Astrocyte (in vitro differentiated cells and primary cell): ENCODE measurements around the gene ABHD10. TPM values are rescaled to one million over a fixed set of nuclear protein-coding genes. Genes with fewer than 3 reads are reported as not detected.

ENCODE experiments used
- DNase-seq: peaks from one replicate; pipeline ENCODE4 v3.0.0-alpha.2; 2010; ENCODE audit warnings: low read depth
- FAIRE-seq: peaks from 2 replicates; lab custom pipeline; 2011; peaks lifted over from hg19 to GRCh38; lab: Jason Lieb, UNC
- H2AFZ ChIP-seq: 2 replicates; pipeline ENCODE4 v1.6.0; 2012; ENCODE audit warnings: low read depth, low read length, inconsistent platforms
- H3K27ac ChIP-seq: 2 replicates; pipeline ENCODE4 v1.5.1; 2011; ENCODE audit warnings: low read depth, low read length, inconsistent platforms
- H3K27me3 ChIP-seq: 2 replicates; pipeline ENCODE4 v1.6.0; 2011; ENCODE audit warnings: low read length, inconsistent platforms; ENCODE audit not compliant: insufficient read depth
- H3K36me3 ChIP-seq: 2 replicates; pipeline ENCODE4 v1.5.1; 2011; ENCODE audit warnings: low read length, inconsistent platforms; ENCODE audit not compliant: insufficient read depth
- H3K4me1 ChIP-seq: 2 replicates; pipeline ENCODE4 v1.5.1; 2011; ENCODE audit warnings: low read length, inconsistent platforms; ENCODE audit not compliant: insufficient read depth
- H3K4me2 ChIP-seq: 2 replicates; pipeline ENCODE4 v1.6.0; 2012; ENCODE audit warnings: low read length, inconsistent platforms
- H3K4me3 ChIP-seq: 2 replicates; pipeline ENCODE4 v1.5.1; 2011; ENCODE audit warnings: low read depth, mild to moderate bottlenecking, low read length, inconsistent platforms; ENCODE audit not compliant: insufficient read depth
- H3K79me2 ChIP-seq: 2 replicates; pipeline ENCODE4 v1.6.0; 2012; ENCODE audit warnings: mild to moderate bottlenecking, low read length, inconsistent platforms; ENCODE audit not compliant: insufficient read depth
- H3K9ac ChIP-seq: 2 replicates; pipeline ENCODE4 v1.6.0; 2012; ENCODE audit warnings: mild to moderate bottlenecking, low read length, inconsistent platforms
- H3K9me3 ChIP-seq: 2 replicates; pipeline ENCODE4 v1.5.1; 2012; ENCODE audit warnings: low read depth, mild to moderate bottlenecking, low read length, inconsistent platforms; ENCODE audit not compliant: insufficient read depth
- H4K20me1 ChIP-seq: 2 replicates; pipeline ENCODE4 v1.6.0; 2012; ENCODE audit warnings: low read length, inconsistent platforms; ENCODE audit not compliant: insufficient read depth
- H3K27ac Mint-ChIP-seq: one replicate; pipeline ENCODE4 v1.8.0; 2021; ENCODE audit warnings: mild to moderate bottlenecking, mixed read lengths; ENCODE audit not compliant: unreplicated experiment
- H3K27me3 Mint-ChIP-seq: one replicate; pipeline ENCODE4 v1.8.0; 2021; ENCODE audit warnings: low read depth, mixed read lengths; ENCODE audit not compliant: unreplicated experiment
- H3K36me3 Mint-ChIP-seq: one replicate; pipeline ENCODE4 v1.8.0; 2021; ENCODE audit warnings: low read depth, mixed read lengths; ENCODE audit not compliant: unreplicated experiment
- H3K4me1 Mint-ChIP-seq: one replicate; pipeline ENCODE4 v1.8.0; 2021; ENCODE audit warnings: low read depth, mixed read lengths; ENCODE audit not compliant: unreplicated experiment
- H3K4me3 Mint-ChIP-seq: one replicate; pipeline ENCODE4 v1.8.0; 2021; ENCODE audit warnings: mild to moderate bottlenecking, moderate library complexity, mixed read lengths; ENCODE audit not compliant: unreplicated experiment
- H3K9me3 Mint-ChIP-seq: one replicate; pipeline ENCODE4 v1.8.0; 2021; ENCODE audit warnings: mild to moderate bottlenecking, mixed read lengths; ENCODE audit not compliant: unreplicated experiment
- CTCF ChIP-seq: IDR thresholded peaks from 2 replicates; pipeline ENCODE4 v1.5.1; 2011; ENCODE audit warnings: low read depth, mild to moderate bottlenecking, inconsistent platforms, low read length, moderate library complexity; ENCODE audit not compliant: insufficient read depth
- EZH2 ChIP-seq: IDR thresholded peaks from 2 replicates; pipeline ENCODE4 v1.6.1; 2012; ENCODE audit warnings: mild to moderate bottlenecking, low read length, inconsistent platforms; ENCODE audit not compliant: insufficient read depth
- total RNA-seq: library from RNA; stranded (reverse); gene quantifications from 2 replicates; pipeline ENCODE4 v1.2.1, GENCODE V29; 2021

Gene ABHD10
- total RNA-seq, 1 donor from 2014 or later: 26.6 TPM

GRCh38 chr3:111956995-111957734 lies 21.7 kb upstream of the ABHD10 start:
- H3K27me3 ChIP-seq: no peaks in the 10 kb centered on the region
- H3K4me1 ChIP-seq: no peaks in the 10 kb centered on the region
- Mint-ChIP-seq H3K27me3 (no peaks in the 10 kb centered on the region), H3K27ac (no peak overlapping the region), H3K4me1 (peaks cover 16% of the 10 kb centered on the region), H3K4me3 (no peak overlapping the region), H3K36me3 (peaks cover 24% of the 10 kb centered on the region), H3K9me3 (no peaks in the 10 kb centered on the region)
- H3K4me2 ChIP-seq: no peak overlapping the region
- TF ChIP-seq CTCF (no peak), EZH2 (no peak)
- FAIRE-seq (no peak), DNase-seq (no peak)
- no peaks in the 10 kb centered on the region for H3K79me2 ChIP-seq
- H4K20me1 ChIP-seq: no peaks in the 10 kb centered on the region
- H3K4me3 ChIP-seq: no peak overlapping the region
- no peak overlapping the region for H3K27ac ChIP-seq
- no peak overlapping the region for H3K9ac ChIP-seq
- no peak overlapping the region for H2AFZ ChIP-seq
- peaks cover 44% of the 10 kb centered on the region for H3K36me3 ChIP-seq
- no peaks in the 10 kb centered on the region for H3K9me3 ChIP-seq

- H3K4me2 ChIP-seq: no peak overlapping the region
- Mint-ChIP-seq H3K27me3 (no peaks in the 10 kb centered on the region), H3K4me3 (no peak overlapping the region), H3K9me3 (no peaks in the 10 kb centered on the region), H3K4me1 (peaks cover 24% of the 10 kb centered on the region), H3K27ac (no peak overlapping the region), H3K36me3 (peaks cover 23% of the 10 kb centered on the region)
- no peak for TF ChIP-seq EZH2
- no peak for TF ChIP-seq CTCF
- H3K4me3 ChIP-seq: no peak overlapping the region
- no peaks in the 10 kb centered on the region for H3K27me3 ChIP-seq
- peaks cover 8% of the 10 kb centered on the region for H3K4me1 ChIP-seq
- H3K9me3 ChIP-seq: no peaks in the 10 kb centered on the region
- no peak overlapping the region for H3K9ac ChIP-seq
- peaks cover 43% of the 10 kb centered on the region for H3K36me3 ChIP-seq
- H4K20me1 ChIP-seq: no peaks in the 10 kb centered on the region
- FAIRE-seq: no peak
- no peak for DNase-seq
- no peak overlapping the region for H3K27ac ChIP-seq
- no peak overlapping the region for H2AFZ ChIP-seq
- H3K79me2 ChIP-seq: no peaks in the 10 kb centered on the region
These were observed 17.2 kb upstream of the ABHD10 start for GRCh38 chr3:111961461-111962164.
